GM23338 (cell line): ENCODE results near the gene CCDC3. TPM values are rescaled to one million over a fixed set of nuclear protein-coding genes. Genes with fewer than 3 reads are reported as not detected.

Experiments used
- ATAC-seq: fragments of 200-7000 bp; cut with Tn5 transposase; 3 replicates; pipeline ENCODE4 v1.9.1; 2020
- DNase-seq: peaks from one replicate; pipeline ENCODE4 v3.0.0-alpha.2; 2015; ENCODE audit warnings: low spot score
- H2AFZ ChIP-seq: fragments of 200-600 bp; sonication (generic); 2 replicates; pipeline ENCODE4 v1.8.0; 2016; ENCODE audit warnings: antibody characterized with exemption, mild to moderate bottlenecking, moderate library complexity
- H3F3A ChIP-seq: fragments of 200-600 bp; sonication (generic); replicated peaks from 2 replicates; pipeline ENCODE4 v1.8.0; 2017; ENCODE audit warnings: antibody characterized with exemption, mixed run types, low read depth
- H3K27ac ChIP-seq: fragments of 200-600 bp; sonication (generic); 2 replicates; pipeline ENCODE4 v1.6.1; 2016; ENCODE audit warnings: low read depth
- H3K27me3 ChIP-seq: fragments of 200-600 bp; sonication (generic); 2 replicates; pipeline ENCODE4 v1.8.0; 2016; ENCODE audit warnings: mild to moderate bottlenecking, mixed run types, moderate library complexity; ENCODE audit not compliant: insufficient read depth
- H3K36me3 ChIP-seq: fragments of 200-600 bp; sonication (generic); 2 replicates; pipeline ENCODE4 v1.8.0; 2016; ENCODE audit warnings: mild to moderate bottlenecking; ENCODE audit not compliant: insufficient read depth
- H3K4me1 ChIP-seq: fragments of 200-600 bp; sonication (generic); 2 replicates; pipeline ENCODE4 v1.8.0; 2016; ENCODE audit warnings: mild to moderate bottlenecking, moderate library complexity; ENCODE audit not compliant: insufficient read depth
- H3K4me2 ChIP-seq: fragments of 200-600 bp; sonication (generic); 2 replicates; pipeline ENCODE4 v1.7.1; 2017; ENCODE audit warnings: mixed run types
- H3K4me3 ChIP-seq: fragments of 200-600 bp; sonication (generic); 2 replicates; pipeline ENCODE4 v1.6.1; 2016; ENCODE audit warnings: mixed run types
- H3K79me2 ChIP-seq: fragments of 200-600 bp; sonication (generic); replicated peaks from 2 replicates; pipeline ENCODE4 v1.8.0; 2017; ENCODE audit warnings: mild to moderate bottlenecking; ENCODE audit not compliant: insufficient read depth
- H3K9me2 ChIP-seq: fragments of 200-600 bp; sonication (generic); 2 replicates; pipeline ENCODE4 v1.8.0; 2017; ENCODE audit not compliant: insufficient read depth
- H4K20me1 ChIP-seq: fragments of 200-600 bp; sonication (generic); replicated peaks from 2 replicates; pipeline ENCODE4 v1.8.0; 2017; ENCODE audit warnings: mild to moderate bottlenecking; ENCODE audit not compliant: insufficient read depth
- H3K27ac Mint-ChIP-seq: 2 replicates; pipeline ENCODE4 v1.8.0; 2020; ENCODE audit warnings: inconsistent platforms, mild to moderate bottlenecking, moderate library complexity, mixed read lengths
- H3K27me3 Mint-ChIP-seq: 3 replicates; pipeline ENCODE4 v1.8.0; 2022; ENCODE audit warnings: low read depth, mild to moderate bottlenecking, moderate library complexity, mixed read lengths, inconsistent platforms; ENCODE audit not compliant: insufficient read depth, poor library complexity
- H3K36me3 Mint-ChIP-seq: 3 replicates; pipeline ENCODE4 v1.8.0; 2021; ENCODE audit warnings: low read depth, mild to moderate bottlenecking, inconsistent platforms, moderate library complexity, mixed read lengths
- H3K4me1 Mint-ChIP-seq: 3 replicates; pipeline ENCODE4 v1.8.0; 2020; ENCODE audit warnings: mild to moderate bottlenecking, inconsistent platforms, mixed read lengths
- H3K4me3 Mint-ChIP-seq: 3 replicates; pipeline ENCODE4 v1.8.0; 2021; ENCODE audit warnings: moderate library complexity, mild to moderate bottlenecking, inconsistent platforms, mixed read lengths
- H3K9me3 Mint-ChIP-seq: 3 replicates; pipeline ENCODE4 v1.8.0; 2020; ENCODE audit warnings: moderate library complexity, mild to moderate bottlenecking, inconsistent platforms, mixed read lengths
- CREB1 ChIP-seq: fragments of 250-450 bp; sonication (Bioruptor Pico); IDR thresholded peaks from 2 replicates; pipeline ENCODE4 v1.5.0; 2020; ENCODE audit warnings: low read depth, mild to moderate bottlenecking, moderate library complexity
- CTCF ChIP-seq, 2 experiments: fragments of 200-600 bp in 1 of 2; sonication (generic) in 1 of 2; conservative IDR thresholded peaks; 2 replicates each; pipeline versions ENCODE4 v1.5.1 to v1.6.1; 2016 to 2017; ENCODE audit warnings: antibody characterized with exemption in 2 of 2, low read depth in 2 of 2, mild to moderate bottlenecking in 2 of 2, moderate library complexity in 1 of 2
- EZH2 ChIP-seq: fragments of 200-600 bp; sonication (generic); IDR thresholded peaks from one replicate; pipeline ENCODE4 v1.8.0; 2017; ENCODE audit warnings: antibody characterized with exemption, mild to moderate bottlenecking, low read depth; ENCODE audit not compliant: unreplicated experiment
- EZH2phosphoT487 ChIP-seq: fragments of 200-600 bp; sonication (generic); IDR thresholded peaks from one replicate; pipeline ENCODE4 v1.8.1; 2018; ENCODE audit warnings: antibody characterized with exemption; ENCODE audit not compliant: unreplicated experiment
- JUNB ChIP-seq: IDR thresholded peaks from one replicate; pipeline ENCODE4 v1.6.1; 2016; ENCODE audit warnings: antibody characterized with exemption; ENCODE audit not compliant: unreplicated experiment
- NANOG ChIP-seq: IDR thresholded peaks from 2 replicates; pipeline ENCODE4 v1.6.1; 2016; ENCODE audit warnings: antibody characterized with exemption, borderline replicate concordance
- POLR2AphosphoS5 ChIP-seq: IDR thresholded peaks from 2 replicates; pipeline ENCODE4 v1.6.1; 2016; ENCODE audit warnings: antibody characterized with exemption, low read depth
- REST ChIP-seq: IDR thresholded peaks from one replicate; pipeline ENCODE4 v1.6.1; 2018; ENCODE audit warnings: antibody characterized with exemption; ENCODE audit not compliant: unreplicated experiment
- STAT1 ChIP-seq: IDR thresholded peaks from one replicate; pipeline ENCODE4 v1.6.1; 2016; ENCODE audit warnings: antibody characterized with exemption; ENCODE audit not compliant: unreplicated experiment
- ZNF114 ChIP-seq: fragments of 250-450 bp; sonication (Bioruptor Pico); IDR thresholded peaks from 2 replicates; pipeline ENCODE4 v1.5.0; 2020; ENCODE audit warnings: mild to moderate bottlenecking, moderate library complexity
- ZNF331 ChIP-seq: fragments of 250-450 bp; sonication (Bioruptor Pico); IDR thresholded peaks from 2 replicates; pipeline ENCODE4 v1.5.0; 2020; ENCODE audit warnings: low read depth, mild to moderate bottlenecking, moderate library complexity
- polyA plus RNA-seq: library from polyadenylated mRNA; unstranded; fragments of >200 nt; fragmentation: Nextera tagmentation; extraction: Ambion mirVana; gene quantifications from 2 replicates; pipeline ENCODE4 v1.2.1, GENCODE V29; 2016
- total RNA-seq: library from RNA; depleted of rRNA; stranded (reverse); fragments of >200 nt; shearing (Covaris generic); gene quantifications from 2 replicates; pipeline ENCODE4 v1.2.3, GENCODE V29; 2014
- TF ChIP-seq, protein P1 (sequence below): IDR thresholded peaks from 2 replicates; pipeline ENCODE4 v1.6.1; 2016; ENCODE audit warnings: antibody characterized with exemption

Gene CCDC3
- total and polyA plus RNA-seq, 2 experiments from 2014 or later, result 1.4 to 5.2 TPM

DNA sequence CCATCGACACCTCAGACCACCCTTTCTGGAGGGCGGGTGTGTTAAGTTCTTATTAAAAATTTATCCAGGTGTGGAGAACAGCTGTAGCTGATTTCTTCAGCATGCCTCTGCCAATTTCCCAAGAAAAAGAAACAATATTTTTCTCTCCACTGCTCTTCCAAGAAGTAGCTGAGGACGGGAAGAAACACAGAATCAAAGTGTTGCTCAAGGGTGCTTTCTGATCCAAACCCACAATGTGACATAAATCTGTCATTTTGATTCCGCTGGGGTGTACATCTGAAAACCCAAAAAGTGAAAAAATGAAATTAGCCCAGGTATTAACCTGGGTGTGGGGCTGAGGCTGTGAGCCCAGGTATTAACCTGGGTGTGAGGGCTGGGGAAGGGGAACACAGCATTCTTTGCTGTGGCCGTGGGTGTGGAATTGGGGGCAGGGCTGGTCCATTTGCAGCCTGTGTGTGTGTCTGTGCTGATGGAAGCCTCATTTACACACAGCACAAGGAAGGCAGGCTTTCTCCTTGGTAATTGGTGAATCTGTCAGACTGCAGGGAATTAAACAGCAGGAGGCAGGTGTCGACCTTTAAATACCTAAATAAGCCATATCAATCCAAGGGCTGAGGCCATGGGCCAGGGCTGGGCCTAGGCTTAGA is 48.4 kb upstream of the CCDC3 start:
- Histone ChIP-seq H4K20me1 (no peaks in the 10 kb centered on the region), H3K4me1 (peaks cover 24% of the 10 kb centered on the region), H2AFZ (0 out of 2 replicates have a peak overlapping the region, but pooled peaks have one; percentile 38), H3K79me2 (no peaks in the 10 kb centered on the region), H3K27me3 (no peaks in the 10 kb centered on the region), H3K36me3 (no peaks in the 10 kb centered on the region), H3K27ac (no peak overlapping the region), H3K4me3 (no peak overlapping the region), H3K9me2 (no peaks in the 10 kb centered on the region), H3F3A (peaks cover 5% of the 10 kb centered on the region; the same call in 1 of the 2 replicates), H3K4me2 (no peak overlapping the region)
- peaks cover 40% of the 10 kb centered on the region for H3K4me1 Mint-ChIP-seq
- H3K9me3 Mint-ChIP-seq, result no peaks in the 10 kb centered on the region
- DNase-seq (no peak), ATAC-seq (peak; percentile 50)
- H3K27ac Mint-ChIP-seq, result no peak overlapping the region
- peaks cover 15% of the 10 kb centered on the region for H3K27me3 Mint-ChIP-seq
- no peaks in the 10 kb centered on the region for H3K36me3 Mint-ChIP-seq
- no peak overlapping the region for H3K4me3 Mint-ChIP-seq
- TF ChIP-seq REST, result no peak
- no peak for TF ChIP-seq ZNF114
- TF ChIP-seq CREB1 (CRISPR knock-in tag), result no peak

DNA sequence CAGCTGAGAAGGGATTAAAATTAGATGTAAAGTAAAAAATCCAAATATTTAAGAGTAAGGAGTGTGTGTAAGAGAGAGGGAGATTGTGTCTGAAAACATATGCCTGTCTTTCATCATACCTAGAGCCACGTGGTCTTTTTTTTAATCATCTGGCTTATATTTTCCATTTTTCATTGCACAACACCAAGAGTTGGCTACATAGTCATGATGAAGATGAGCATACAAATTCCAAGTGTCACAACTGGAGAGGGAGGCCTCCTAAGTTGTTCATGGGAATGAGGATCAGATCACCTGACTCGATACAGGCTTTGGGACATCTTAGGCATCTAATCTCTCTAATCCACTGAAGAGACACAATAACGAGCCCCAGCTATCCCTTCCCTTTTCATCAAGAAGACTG is 47.2 kb upstream of the CCDC3 start:
- DNase-seq (no peak), ATAC-seq (no peak)
- Mint-ChIP-seq H3K4me3 (no peak overlapping the region), H3K4me1 (peaks cover 33% of the 10 kb centered on the region), H3K36me3 (no peaks in the 10 kb centered on the region), H3K9me3 (peaks cover 4% of the 10 kb centered on the region; the same call in 2 of the 3 replicates), H3K27me3 (peaks cover 13% of the 10 kb centered on the region), H3K27ac (no peak overlapping the region)
- H3K4me3 ChIP-seq, result no peak overlapping the region
- peaks cover 17% of the 10 kb centered on the region for H3K4me1 ChIP-seq
- no peaks in the 10 kb centered on the region for H4K20me1 ChIP-seq
- H2AFZ ChIP-seq, result no peak overlapping the region
- no peaks in the 10 kb centered on the region for H3K79me2 ChIP-seq
- no peaks in the 10 kb centered on the region; the same call in 1 of the 2 replicates for H3K9me2 ChIP-seq
- no peak overlapping the region for H3K4me2 ChIP-seq
- no peaks in the 10 kb centered on the region for H3K27me3 ChIP-seq
- H3K36me3 ChIP-seq, result no peaks in the 10 kb centered on the region
- no peak overlapping the region for H3K27ac ChIP-seq
- H3F3A ChIP-seq, result peaks cover 5% of the 10 kb centered on the region; the same call in 1 of the 2 replicates
- TF ChIP-seq ZNF331 (no peak), EZH2phosphoT487 (no peak), EZH2 (no peak), STAT1 (no peak), CTCF (conservative IDR thresholded peaks at IDR 0.05; ENCODE audit: low read depth in 2 of 2) (no peak), REST (no peak), JUNB (no peak), POLR2AphosphoS5 (no peak), ZNF114 (no peak), NANOG (no peak)
- TF ChIP-seq, protein P1, sequence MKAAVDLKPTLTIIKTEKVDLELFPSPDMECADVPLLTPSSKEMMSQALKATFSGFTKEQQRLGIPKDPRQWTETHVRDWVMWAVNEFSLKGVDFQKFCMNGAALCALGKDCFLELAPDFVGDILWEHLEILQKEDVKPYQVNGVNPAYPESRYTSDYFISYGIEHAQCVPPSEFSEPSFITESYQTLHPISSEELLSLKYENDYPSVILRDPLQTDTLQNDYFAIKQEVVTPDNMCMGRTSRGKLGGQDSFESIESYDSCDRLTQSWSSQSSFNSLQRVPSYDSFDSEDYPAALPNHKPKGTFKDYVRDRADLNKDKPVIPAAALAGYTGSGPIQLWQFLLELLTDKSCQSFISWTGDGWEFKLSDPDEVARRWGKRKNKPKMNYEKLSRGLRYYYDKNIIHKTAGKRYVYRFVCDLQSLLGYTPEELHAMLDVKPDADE, result no peak
